ENCODE results near the gene PLEKHN1.
A peak's percentile ranks its signal among the peaks of the same experiment; 100 is the strongest.
"Not testable (repeated sequence)": the region's sequence is repeated elsewhere in the genome, so short reads cannot be mapped to it uniquely, and the experiment has no call there.

Gene PLEKHN1

DNA sequence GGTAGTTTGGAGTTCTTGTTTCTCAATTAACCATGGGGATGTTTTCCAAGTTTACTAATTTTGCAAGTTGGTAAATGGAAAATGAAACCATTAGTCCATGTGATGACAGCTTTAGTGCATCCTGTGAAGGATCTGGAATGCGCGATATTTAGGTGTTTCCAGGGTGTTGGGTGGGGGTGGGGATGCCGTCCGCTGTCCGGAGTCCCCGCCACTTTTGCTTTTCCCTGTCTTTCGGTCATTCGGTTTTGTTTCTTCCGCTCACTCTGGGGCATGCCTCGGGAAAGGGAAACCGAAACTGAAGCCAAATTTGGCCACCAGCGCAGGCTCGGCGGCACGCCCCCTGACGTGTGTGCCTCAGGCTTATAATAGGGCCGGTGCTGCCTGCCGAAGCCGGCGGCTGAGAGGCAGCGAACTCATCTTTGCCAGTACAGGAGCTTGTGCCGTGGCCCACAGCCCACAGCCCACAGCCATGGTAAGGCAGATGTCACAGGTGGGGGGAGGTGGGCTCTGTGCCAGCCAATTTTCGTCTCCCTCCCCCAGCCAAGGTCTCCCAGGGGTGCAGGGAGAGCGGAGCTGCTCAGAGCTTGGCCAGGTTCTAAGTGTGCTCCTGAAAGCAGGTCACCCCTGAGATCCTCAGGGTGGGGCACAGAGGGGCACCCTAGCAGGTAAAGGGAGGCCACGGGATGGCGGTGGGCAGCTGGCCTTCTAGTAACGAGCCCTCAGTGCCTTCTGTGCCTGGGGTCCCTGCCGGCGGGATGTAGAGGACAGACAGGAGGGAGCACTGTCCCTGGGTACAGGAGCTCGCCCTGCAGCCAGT, 47.0 kb downstream of the PLEKHN1 start, which contains the start of gene ISG15:
TSS of gene ISG15 (plus strand) at position 393 of the 817 bp plus-strand sequence. CDS start at position 470, 77 bp downstream.
- DNase-seq = peak; percentile 69

DNA sequence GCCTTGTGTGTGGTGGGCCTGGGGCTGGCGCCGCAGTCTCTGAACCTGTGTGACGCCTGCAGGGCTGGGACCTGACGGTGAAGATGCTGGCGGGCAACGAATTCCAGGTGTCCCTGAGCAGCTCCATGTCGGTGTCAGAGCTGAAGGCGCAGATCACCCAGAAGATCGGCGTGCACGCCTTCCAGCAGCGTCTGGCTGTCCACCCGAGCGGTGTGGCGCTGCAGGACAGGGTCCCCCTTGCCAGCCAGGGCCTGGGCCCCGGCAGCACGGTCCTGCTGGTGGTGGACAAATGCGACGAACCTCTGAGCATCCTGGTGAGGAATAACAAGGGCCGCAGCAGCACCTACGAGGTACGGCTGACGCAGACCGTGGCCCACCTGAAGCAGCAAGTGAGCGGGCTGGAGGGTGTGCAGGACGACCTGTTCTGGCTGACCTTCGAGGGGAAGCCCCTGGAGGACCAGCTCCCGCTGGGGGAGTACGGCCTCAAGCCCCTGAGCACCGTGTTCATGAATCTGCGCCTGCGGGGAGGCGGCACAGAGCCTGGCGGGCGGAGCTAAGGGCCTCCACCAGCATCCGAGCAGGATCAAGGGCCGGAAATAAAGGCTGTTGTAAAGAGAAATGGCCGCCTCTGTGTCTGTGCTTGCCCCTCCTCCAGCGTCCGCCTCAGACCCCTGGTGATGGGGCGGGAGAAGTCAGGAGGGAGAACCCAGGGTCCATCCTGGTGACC, 47.8 kb downstream of the PLEKHN1 start:
- peak; percentile 36 for DNase-seq

DNA sequence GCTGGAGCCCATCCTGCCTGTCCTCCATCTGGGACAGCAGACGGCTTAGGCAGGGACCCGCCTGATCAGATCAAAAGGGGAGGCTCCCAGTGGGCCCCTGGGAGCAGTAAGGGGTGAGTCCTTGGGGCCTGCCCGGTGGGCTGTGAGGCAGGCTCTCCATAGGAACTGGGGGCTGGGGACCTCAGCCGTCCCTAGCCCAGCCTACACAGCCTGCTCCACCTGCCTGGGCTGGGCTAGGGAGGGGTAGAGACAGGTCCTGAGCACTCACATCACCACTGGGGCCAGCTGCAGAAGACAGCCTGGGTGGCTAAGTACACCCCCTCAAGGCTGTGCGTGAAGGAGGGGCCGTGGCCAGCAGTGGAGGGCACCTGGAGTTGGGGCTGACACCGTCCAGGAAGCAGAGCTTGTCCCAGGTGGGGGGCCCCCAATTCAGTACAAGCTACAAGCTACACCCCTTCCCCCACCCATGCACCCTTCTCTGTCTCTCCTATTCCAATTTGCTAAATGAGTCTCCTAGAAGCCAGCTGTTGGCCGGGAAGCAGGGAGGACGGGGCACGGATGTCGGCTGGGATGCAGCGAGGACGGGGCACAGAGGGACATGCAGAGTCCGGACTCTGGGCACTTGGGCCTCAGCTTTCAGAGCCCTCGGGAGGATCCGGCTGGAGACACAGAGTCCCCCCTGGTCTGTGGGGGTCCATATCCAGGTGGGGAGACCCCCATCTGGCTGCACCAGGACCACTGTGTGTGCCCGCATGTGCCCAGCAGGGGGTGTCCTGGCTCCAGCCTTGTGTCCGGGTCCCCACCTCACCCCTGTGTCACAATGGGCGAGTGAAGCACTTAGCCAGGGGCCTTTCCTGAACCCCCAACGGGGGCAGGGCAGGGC, 48.8 kb downstream of the PLEKHN1 start:
- DNase-seq = no peak

DNA sequence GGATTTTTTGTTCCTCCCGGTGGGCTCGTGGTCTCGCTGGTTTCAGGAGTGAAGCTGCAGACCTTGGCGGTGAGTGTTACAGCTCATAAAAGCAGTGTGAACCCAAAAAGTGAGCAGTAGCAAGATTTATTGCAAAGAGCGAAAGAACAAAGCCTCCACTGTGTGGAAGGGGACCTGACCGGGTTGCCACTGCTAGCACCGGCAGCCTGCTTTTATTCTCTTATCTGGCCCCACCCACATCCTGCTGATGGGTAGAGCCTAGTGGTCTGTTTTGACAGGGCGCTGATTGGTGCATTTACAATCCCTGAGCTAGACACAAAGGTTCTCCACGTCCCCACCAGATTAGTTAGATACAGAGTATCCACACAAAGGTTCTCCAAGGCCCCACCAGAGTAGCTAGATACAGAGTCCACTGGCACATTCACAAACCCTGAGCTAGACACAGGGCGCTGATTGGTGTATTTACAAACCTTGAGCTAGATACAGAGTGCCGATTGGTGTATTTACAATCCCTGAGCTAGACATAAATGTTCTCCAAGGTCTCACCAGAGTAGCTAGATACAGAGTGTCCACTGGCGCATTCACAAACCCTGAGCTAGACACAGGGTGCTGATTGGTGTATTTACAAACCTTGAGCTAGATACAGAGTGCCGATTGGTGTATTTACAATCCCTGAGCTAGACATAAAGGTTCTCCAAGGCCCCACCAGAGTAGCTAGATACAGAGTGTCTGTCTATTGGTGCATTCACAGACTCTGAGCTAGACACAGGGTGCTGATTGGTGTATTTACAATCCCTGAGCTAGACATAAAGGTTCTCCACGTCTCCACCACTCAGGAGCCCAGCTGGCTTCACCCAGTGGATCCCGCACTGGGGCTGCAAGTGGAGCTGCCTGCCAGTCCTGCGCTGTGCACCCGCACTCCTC, 51.4 kb downstream of the PLEKHN1 start:
- not testable (repeated sequence) for DNase-seq

DNA sequence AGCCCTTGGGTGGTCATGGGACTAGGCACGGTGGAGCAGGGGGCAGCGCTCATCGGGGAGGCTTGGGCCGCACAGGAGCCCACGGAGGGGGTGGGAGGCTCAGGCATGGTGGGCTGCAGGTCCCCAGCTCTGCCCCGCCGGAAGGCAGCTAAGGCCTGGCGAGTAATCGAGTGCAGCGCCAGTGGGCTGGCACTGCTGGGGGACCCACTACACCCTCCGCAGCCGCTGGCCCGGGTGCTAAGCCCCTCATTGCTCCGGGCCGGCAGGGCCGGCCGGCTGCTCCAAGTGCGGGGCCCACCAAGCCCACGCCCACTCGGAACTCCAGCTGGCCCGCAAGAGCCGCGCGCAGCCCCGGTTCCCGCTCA, 52.0 kb downstream of the PLEKHN1 start:
- not testable (repeated sequence) for DNase-seq

DNA sequence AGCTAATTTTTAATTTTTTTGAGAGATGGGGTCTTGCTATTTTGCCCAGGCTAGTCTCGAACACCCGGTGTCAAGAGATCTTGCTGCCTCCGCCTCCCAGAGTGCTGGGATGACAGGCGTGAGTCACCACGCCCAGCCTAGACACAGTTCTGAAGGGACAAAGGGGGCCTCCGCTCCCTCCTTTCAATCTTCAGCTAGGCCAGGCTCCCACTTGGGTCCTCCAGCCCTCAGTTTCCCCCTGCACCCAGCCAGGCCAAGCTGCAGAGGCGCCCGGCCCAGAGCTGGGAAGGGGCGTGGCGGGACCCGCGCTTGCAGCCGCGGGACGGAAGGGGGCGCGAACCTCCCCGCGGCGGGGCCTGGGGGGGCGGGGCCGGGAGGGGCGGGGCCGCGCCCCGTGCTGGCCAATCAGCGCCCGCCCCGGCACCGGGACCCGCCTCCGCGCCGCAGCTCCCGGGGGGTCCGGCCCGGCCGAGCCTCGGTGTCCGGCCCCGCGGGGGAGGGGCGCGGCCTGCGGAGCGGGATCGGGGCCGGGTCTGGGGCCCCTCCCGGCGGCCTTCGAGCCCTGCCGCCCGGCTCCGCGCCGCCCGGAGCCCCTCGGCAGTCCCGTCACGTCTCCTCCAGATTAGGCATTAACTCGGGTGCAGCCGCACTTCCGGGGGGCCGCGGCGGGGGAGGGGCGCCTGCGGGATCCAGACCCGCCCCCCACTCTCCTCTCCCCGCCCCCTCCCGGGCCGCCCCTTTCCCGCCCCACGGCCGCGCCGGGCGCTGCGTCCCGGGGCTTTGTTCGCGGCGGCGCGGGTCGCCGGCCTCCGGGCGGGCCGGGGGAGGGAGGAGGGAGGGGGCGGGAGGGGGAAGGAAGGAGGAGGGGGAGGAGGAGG, 53.1 kb downstream of the PLEKHN1 start:
- DNase-seq = peak; percentile 83

DNA sequence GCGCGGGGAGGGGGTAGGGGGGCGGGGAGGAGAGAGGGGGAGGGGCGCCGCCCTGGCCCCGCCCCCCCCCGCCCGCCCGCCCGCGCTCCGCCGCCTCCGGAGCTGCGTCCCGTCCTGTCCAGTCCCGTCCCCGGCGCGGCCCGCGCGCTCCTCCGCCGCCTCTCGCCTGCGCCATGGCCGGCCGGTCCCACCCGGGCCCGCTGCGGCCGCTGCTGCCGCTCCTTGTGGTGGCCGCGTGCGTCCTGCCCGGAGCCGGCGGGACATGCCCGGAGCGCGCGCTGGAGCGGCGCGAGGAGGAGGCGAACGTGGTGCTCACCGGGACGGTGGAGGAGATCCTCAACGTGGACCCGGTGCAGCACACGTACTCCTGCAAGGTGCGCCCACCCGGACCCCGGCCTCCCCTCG, 53.7 kb downstream of the PLEKHN1 start, which contains the start of gene AGRN:
TSS of gene AGRN (plus strand) at position 121 of the 405 bp plus-strand sequence. CDS start at position 174, 53 bp downstream.
- DNase-seq = no peak

DNA sequence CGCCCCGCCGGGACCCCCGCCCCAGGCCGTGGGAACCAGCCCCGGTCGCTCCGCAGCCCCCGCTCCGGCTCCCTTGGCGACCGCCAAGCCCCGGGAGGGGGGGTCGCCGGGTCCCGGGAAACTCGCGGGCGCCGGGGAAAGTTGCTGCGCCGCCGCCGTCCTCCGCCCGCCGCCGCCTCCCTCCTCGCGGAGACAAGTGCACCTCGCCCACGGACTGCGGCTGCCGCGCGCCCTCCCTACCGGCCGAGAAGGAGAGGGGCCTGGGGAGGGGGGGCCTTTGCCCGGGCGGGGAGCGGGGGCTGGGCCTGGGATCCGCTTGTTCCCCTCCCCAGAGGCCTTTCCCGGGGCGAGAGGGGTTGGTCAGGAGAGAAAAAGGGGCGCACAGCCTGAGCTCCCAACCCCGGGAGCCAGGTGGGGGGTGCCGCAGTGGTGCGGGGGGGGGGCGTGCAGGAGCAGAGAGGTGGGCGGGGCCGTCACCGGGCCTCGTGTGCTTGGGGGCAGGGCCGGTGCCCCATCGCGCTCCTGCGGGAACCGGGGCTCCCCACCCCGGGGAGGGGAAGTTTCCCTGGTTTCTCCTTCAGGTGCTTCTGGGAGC, 54.2 kb downstream of the PLEKHN1 start:
- DNase-seq = peak; percentile 32

DNA sequence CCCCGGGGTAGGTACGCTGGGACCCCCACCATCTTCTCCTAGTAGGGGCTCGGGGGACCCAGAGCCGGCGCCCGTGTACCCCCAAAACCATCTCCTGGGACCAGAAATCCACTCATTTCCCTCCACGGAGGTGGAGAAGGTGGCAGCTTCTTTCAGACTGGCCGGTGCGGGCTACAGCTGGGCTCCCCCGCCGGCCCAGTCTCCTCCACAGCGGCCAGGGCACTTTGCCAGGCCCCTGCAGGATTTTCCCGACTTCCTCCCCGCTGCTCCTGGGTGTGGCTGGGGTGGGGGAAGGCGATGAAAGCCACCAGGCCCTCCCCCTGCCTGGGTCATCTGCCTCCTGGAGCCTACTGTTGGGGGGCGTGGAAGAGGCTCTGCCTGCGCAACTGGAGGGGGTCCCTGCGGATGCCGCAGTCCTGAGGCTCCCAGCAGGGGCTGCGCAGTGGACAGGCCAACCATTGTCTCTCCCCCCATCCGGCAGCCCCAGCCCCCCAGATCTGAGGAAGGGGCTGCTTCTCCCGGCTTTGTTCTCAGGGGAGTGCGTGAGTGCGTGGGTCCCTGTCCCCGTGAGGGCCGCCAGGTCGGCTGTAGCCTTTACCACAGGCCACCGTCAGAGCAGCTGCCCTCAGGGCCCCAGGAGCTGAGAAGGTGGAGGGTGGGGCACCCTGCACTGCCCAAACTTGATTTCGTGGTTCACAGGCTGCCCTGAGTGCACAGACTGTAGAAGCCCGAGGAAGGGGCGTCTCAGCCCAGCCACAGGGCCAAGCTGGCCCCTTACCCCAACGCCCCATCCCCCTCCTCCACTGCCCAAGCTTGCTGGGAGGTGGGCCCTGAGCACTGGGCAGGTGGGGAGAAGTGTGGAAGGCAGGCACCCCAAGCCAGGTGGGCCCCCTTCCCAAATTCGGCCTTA, 55.0 kb downstream of the PLEKHN1 start:
- peak; percentile 84 for DNase-seq

DNA sequence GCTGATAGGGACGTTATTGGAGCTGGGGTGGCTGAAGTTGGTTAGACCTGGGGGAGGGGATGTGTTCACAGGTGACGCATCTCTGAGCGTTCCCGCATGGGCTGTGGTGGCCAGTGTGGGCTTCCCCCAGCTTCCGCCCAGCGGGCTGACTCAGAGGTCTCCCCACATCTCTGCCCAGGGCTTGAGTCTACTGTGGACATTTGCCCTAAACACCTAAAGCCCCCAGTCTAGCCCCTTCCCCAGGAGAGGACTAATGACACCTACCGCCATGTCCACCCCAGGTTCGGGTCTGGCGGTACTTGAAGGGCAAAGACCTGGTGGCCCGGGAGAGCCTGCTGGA, 55.6 kb downstream of the PLEKHN1 start:
- no peak for DNase-seq

DNA sequence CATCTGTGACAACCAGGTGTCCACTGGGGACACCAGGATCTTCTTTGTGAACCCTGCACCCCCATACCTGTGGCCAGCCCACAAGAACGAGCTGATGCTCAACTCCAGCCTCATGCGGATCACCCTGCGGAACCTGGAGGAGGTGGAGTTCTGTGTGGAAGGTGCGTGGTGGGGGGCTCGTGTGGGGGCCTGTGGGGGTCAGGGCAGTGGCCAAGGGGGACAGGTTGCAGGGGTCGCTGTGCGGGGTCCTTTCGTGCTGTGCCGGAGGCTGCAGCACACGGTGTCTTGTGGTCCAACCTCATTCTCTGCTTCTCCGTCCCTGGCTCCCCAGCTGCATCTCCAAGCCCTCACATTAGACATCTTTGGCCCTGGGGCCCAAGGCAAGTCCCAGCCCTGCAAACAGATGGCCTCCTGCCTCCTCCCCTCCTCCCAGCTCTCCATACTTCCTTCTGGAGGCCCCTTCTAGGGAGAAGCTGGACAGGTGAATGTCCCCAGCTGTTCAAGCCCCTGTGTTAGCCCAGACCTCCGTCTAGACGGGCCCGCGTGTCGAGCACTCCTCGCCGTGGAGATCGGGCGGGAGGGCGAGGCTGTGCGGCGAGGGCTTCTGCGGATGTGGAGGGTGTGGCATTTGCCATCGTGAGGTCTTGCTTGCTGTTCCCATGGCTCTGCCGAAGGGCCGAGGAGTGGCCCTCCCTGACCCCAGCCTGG, 56.2 kb downstream of the PLEKHN1 start:
- DNase-seq = peak; percentile 17

DNA sequence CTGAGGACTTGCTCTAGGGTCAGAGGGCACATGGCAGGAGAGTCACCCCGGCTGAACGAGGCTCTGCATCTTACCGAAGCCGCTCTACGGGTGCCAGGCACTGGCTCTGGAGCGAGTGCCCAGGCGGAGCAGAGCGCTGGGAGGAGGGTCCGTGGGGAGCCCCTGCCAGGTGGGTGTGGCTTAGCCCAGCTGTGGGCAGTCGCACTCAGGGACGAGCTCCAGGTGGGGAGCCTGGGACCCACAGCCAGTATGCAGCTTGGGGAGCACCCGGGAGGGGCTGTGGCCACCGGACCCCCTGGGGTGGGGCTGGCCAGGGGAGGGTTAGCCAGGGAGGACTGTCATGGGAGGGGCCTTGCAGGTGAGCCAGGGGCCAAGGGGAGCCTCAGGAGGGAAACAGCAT, 57.4 kb downstream of the PLEKHN1 start:
- DNase-seq = peak; percentile 29

DNA sequence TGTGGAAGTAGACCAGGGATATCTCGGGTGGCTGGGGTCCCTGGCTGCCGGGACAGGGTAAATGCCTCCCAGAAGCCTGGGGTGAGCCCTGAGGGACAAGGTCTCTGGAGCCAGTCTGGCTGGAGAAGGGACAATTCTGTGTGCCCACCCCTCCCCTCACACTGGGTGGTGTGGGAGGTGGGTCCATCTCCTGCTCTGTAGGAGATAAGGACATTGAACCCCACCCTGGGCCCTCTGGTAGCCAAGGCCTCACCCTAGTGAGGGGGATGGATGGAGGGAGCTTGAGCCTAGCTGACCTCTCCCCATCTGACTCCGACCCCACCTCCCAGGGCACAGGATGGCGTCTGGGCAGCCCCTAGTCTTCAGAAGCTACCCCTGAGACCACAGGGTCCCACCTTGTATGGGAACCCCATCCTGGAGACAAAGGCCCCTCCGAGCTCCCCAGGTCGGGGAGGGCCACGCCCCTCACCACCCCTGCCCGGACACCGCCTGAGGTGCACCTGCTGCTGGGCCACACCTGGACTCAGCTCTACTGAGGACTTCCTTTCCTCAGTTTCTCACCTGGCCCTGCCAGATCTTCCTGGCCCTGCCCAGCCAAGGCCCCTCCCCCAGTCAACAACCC, 58.0 kb downstream of the PLEKHN1 start:
- no peak for DNase-seq

DNA sequence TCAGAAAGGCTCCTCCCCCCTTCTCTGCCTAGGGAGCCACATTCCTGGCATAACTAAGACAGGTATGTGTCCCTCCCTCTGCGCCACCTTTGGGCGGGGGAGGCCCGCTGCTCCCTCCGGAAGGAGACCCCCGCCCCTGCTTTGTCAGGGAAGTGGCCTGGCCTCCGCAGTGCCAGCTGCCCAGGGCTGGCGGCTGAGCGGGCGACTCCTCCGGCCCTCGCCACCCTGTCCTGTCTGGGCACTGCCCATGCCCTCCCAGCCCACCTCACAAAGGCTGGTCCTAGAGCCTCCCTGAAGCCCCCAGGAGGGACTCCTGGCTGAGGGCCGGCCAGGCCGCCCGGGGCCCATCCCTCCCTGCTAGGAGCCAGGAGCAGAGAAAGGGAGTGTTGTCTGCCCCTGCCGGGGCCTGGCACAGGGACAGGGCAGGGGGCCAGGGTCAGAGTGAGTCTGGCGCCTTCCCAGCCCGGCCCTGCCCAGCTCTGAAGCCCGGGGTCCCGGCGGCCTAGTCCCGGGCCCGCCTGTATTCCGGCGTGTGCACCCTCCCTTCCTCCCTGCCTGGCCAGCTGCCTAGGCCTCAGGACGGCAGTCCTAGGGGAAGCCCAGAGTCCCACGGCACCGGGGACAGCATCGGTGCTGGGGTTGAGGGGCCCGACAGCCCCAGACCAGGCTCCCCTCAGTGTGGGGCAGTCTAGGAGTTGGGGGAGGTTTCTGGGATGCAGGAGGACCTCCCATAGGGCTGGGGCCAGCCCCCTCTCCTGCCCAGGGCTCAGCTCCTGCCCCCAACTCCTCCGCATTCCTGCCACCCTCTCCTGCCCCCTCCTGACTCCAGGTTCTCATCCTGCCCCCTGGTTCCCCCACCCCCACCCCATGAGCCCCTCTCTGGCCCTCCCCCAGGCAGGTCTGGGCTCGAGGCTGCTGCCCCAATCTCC, 58.8 kb downstream of the PLEKHN1 start:
- no peak for DNase-seq
